Activated CD4-positive, alpha-beta T cell treated with anti-CD3 and anti-CD28 coated beads, Interleukin-10, Interleukin-2, amounts not matched to agents 100 ng/mL and 50 ng/mL, durations not matched to agents 16 hours and 8 hours (primary cell): Measurements from ENCODE around the gene TRIM73.
"Not testable (repeated sequence)": the region's sequence is repeated elsewhere in the genome, so short reads cannot be mapped to it uniquely, and the experiment has no call there.

Experiments used
- DNase-seq: peaks from one replicate; pipeline ENCODE4 v3.0.0-alpha.2; 2020

Gene TRIM73

GRCh38 chr7:75415829-75416373, 20.5 kb downstream of the TRIM73 start:
- not testable (repeated sequence) for DNase-seq

GRCh38 chr7:75416787-75417186, 21.4 kb downstream of the TRIM73 start:
- not testable (repeated sequence) for DNase-seq

GRCh38 chr7:75418292-75418858, 22.9 kb downstream of the TRIM73 start:
- not testable (repeated sequence) for DNase-seq

- not testable (repeated sequence) for DNase-seq
These were observed 23.8 kb downstream of the TRIM73 start for GRCh38 chr7:75419210-75419609.

GRCh38 chr7:75419693-75420092, 24.3 kb downstream of the TRIM73 start:
- not testable (repeated sequence) for DNase-seq

GRCh38 chr7:75420152-75420551, 24.7 kb downstream of the TRIM73 start:
- DNase-seq, result not testable (repeated sequence)

- not testable (repeated sequence) for DNase-seq
These were observed 26.6 kb downstream of the TRIM73 start for GRCh38 chr7:75421798-75422710.

- DNase-seq, result not testable (repeated sequence)
These were observed 28.1 kb downstream of the TRIM73 start for GRCh38 chr7:75423481-75423880.

GRCh38 chr7:75439000-75439399, 43.6 kb downstream of the TRIM73 start:
- not testable (repeated sequence) for DNase-seq

- DNase-seq, result not testable (repeated sequence)
These were observed 46.7 kb downstream of the TRIM73 start for GRCh38 chr7:75442101-75442464.

GRCh38 chr7:75442465-75443111, 47.2 kb downstream of the TRIM73 start:
- DNase-seq, result peak; percentile 32

- DNase-seq, result not testable (repeated sequence)
These were observed 54.5 kb downstream of the TRIM73 start for GRCh38 chr7:75449946-75450345.

GRCh38 chr7:75452494-75452955, 57.1 kb downstream of the TRIM73 start:
- DNase-seq, result not testable (repeated sequence)
